Liver (tissue), 9 donors: Measurements from ENCODE around the gene PNKP. TPM values are rescaled to one million over a fixed set of nuclear protein-coding genes. Genes with fewer than 3 reads are reported as not detected.

Experiments used
- DNase-seq: peaks from one replicate; pipeline ENCODE4 v3.0.0-alpha.2; 2017; ENCODE audit warnings: low spot score
- H3K27ac ChIP-seq, 2 donors: one replicate each; pipeline ENCODE4 v1.7.0; 2013; ENCODE audit warnings: inconsistent platforms in 2 of 2, low read length in 2 of 2, control low read depth in 1 of 2, low read depth in 1 of 2, mild to moderate bottlenecking in 1 of 2
- H3K27me3 ChIP-seq, 4 donors: one replicate each; pipeline versions ENCODE4 v1.6.1 to v1.7.0; 2013; ENCODE audit warnings: low read length in 3 of 4, inconsistent platforms in 1 of 4, mild to moderate bottlenecking in 1 of 4, moderate library complexity in 1 of 4; ENCODE audit not compliant: control insufficient read depth in 4 of 4, insufficient read depth in 4 of 4
- H3K36me3 ChIP-seq, 4 donors: one replicate each; pipeline versions ENCODE4 v1.6.1 to v1.7.0; 2013; ENCODE audit warnings: low read length in 3 of 4, mild to moderate bottlenecking in 3 of 4, low read depth in 1 of 4, moderate library complexity in 1 of 4; ENCODE audit not compliant: control insufficient read depth in 4 of 4, insufficient read depth in 3 of 4
- H3K4me1 ChIP-seq, 4 donors: one replicate each; pipeline versions ENCODE4 v1.6.1 to v1.7.0; 2013; ENCODE audit warnings: low read length in 3 of 4, mild to moderate bottlenecking in 3 of 4, moderate library complexity in 1 of 4; ENCODE audit not compliant: control insufficient read depth in 4 of 4, insufficient read depth in 4 of 4
- H3K4me3 ChIP-seq, 3 donors: one replicate each; pipeline versions ENCODE4 v1.6.1 to v1.7.0; 2013; ENCODE audit warnings: low read length in 3 of 3, control low read depth in 1 of 3, low read depth in 1 of 3, mild to moderate bottlenecking in 1 of 3
- H3K9ac ChIP-seq, 2 donors: one replicate each; pipeline ENCODE4 v1.7.0; 2013; ENCODE audit warnings: low read length in 2 of 2, mild to moderate bottlenecking in 2 of 2, moderate library complexity in 2 of 2, control low read depth in 1 of 2, low read depth in 1 of 2
- H3K9me3 ChIP-seq, 4 donors: one replicate each; pipeline versions ENCODE4 v1.6.1 to v1.7.0; 2013; ENCODE audit warnings: low read length in 3 of 4; ENCODE audit not compliant: control insufficient read depth in 4 of 4
- ATF3 ChIP-seq: IDR thresholded peaks from 2 replicates; pipeline ENCODE4 v1.6.1; 2016; ENCODE audit warnings: antibody characterized with exemption
- CTCF ChIP-seq: fragments of 150-350 bp; IDR thresholded peaks from 2 replicates; pipeline ENCODE4 v1.5.1; 2017; ENCODE audit warnings: improper control_type of control experiment, low read depth, low read length; ENCODE audit not compliant: missing input control
- EGR1 ChIP-seq, 2 donors: IDR thresholded peaks; 2 replicates each; pipeline ENCODE4 v1.6.1; 2016 to 2018; ENCODE audit warnings: antibody characterized with exemption in 2 of 2, low read depth in 2 of 2
- FOXA1 ChIP-seq: IDR thresholded peaks from 2 replicates; pipeline ENCODE4 v1.6.1; 2016; ENCODE audit warnings: antibody characterized with exemption
- FOXA2 ChIP-seq: IDR thresholded peaks from 2 replicates; pipeline ENCODE4 v1.6.1; 2016; ENCODE audit warnings: antibody characterized with exemption
- GABPA ChIP-seq, 2 donors: IDR thresholded peaks in 1 of 2; conservative IDR thresholded peaks in 1 of 2; 2 replicates each; pipeline ENCODE4 v1.6.1; 2016; ENCODE audit warnings: antibody characterized with exemption in 2 of 2, mild to moderate bottlenecking in 1 of 2, moderate library complexity in 1 of 2
- HNF4A ChIP-seq, 2 donors: conservative IDR thresholded peaks; 2 replicates each; pipeline ENCODE4 v1.6.1; 2016; ENCODE audit warnings: antibody characterized with exemption in 2 of 2, mild to moderate bottlenecking in 2 of 2
- HNF4G ChIP-seq: IDR thresholded peaks from 2 replicates; pipeline ENCODE4 v1.6.1; 2016; ENCODE audit warnings: antibody characterized with exemption
- JUND ChIP-seq, 2 donors: IDR thresholded peaks; 2 replicates each; pipeline ENCODE4 v1.6.1; 2016; ENCODE audit warnings: antibody characterized with exemption in 2 of 2
- MAX ChIP-seq: IDR thresholded peaks from 2 replicates; pipeline ENCODE4 v1.6.1; 2016; ENCODE audit warnings: antibody characterized with exemption
- NR2F2 ChIP-seq: IDR thresholded peaks from 2 replicates; pipeline ENCODE4 v1.6.1; 2016; ENCODE audit warnings: antibody characterized with exemption
- RAD21 ChIP-seq, 2 donors: IDR thresholded peaks; 2 replicates each; pipeline ENCODE4 v1.6.1; 2016; ENCODE audit warnings: antibody characterized with exemption in 2 of 2, mild to moderate bottlenecking in 2 of 2
- REST ChIP-seq: IDR thresholded peaks from 2 replicates; pipeline ENCODE4 v1.6.1; 2016; ENCODE audit warnings: antibody characterized with exemption, mild to moderate bottlenecking
- SP1 ChIP-seq: IDR thresholded peaks from 2 replicates; pipeline ENCODE4 v1.6.1; 2018; ENCODE audit warnings: antibody characterized with exemption, mild to moderate bottlenecking
- YY1 ChIP-seq: IDR thresholded peaks from 2 replicates; pipeline ENCODE4 v1.6.1; 2016; ENCODE audit warnings: antibody characterized with exemption, mild to moderate bottlenecking
- ZBTB33 ChIP-seq: IDR thresholded peaks from 2 replicates; pipeline ENCODE4 v1.6.1; 2016; ENCODE audit warnings: antibody characterized with exemption
- WGBS: extraction: QIAGEN DNeasy Blood & Tissue Kit; methylation state at CpG from one replicate; pipeline ENCODE4 v1.1.7; 2013; 5-methylcytosine and 5-hydroxymethylcytosine counted together
- polyA plus RNA-seq, 2 donors: library from polyadenylated mRNA; stranded (reverse) in 1 of 2; unstranded in 1 of 2; fragments of 200-250 nt in 1 of 2; fragments of >200 nt in 1 of 2; fragmentation: Nextera tagmentation in 1 of 2; extraction: Ambion mirVana in 1 of 2; gene quantifications; one replicate each; pipeline versions ENCODE4 v1.2.1 to v1.2.3, GENCODE V29; 2013 to 2015
- total RNA-seq, 2 donors: library from RNA; depleted of rRNA; stranded (reverse); fragments of >200 nt; gene quantifications; one replicate each; pipeline ENCODE4 v1.2.3, GENCODE V29; 2014
- donor health status: healthy.
- donor health status: healthy.
- donor health status: healthy.
- donor health status: healthy.
- donor health status: healthy.

Gene PNKP
- total and polyA plus RNA-seq, 4 donors, result 17.3 to 30.9 (median 19.8) TPM

GRCh38 chr19:49831592-49831991 is 35.8 kb downstream of the PNKP start:
- no peak overlapping the region for H3K9ac ChIP-seq
- TF ChIP-seq JUND (IDR thresholded peaks at IDR 0.05) (no peak), RAD21 (IDR thresholded peaks at IDR 0.05) (no peak), YY1 (no peak), HNF4A (conservative IDR thresholded peaks at IDR 0.05) (no peak), GABPA (IDR thresholded peaks at IDR 0.05 in 1 of 2, conservative IDR thresholded peaks at IDR 0.05 in 1 of 2) (no peak), EGR1 (IDR thresholded peaks at IDR 0.05; ENCODE audit: low read depth in 2 of 2) (no peak), NR2F2 (no peak), ZBTB33 (no peak), REST (no peak), ATF3 (no peak), MAX (no peak), HNF4G (no peak), SP1 (no peak), CTCF (no peak), FOXA2 (no peak), FOXA1 (no peak)
- peaks cover 5 to 53% (median 19%) of the 10 kb centered on the region in 4 donors for H3K36me3 ChIP-seq
- no peak overlapping the region for H3K4me3 ChIP-seq
- H3K4me1 ChIP-seq, result no peaks in the 10 kb centered on the region
- no peaks in the 10 kb centered on the region for H3K27me3 ChIP-seq
- no peak for DNase-seq
- no peak overlapping the region for H3K27ac ChIP-seq
- 95% methylated on average over 8 of the region's 8 CpGs for WGBS
- H3K9me3 ChIP-seq, result no peaks in the 10 kb centered on the region

GRCh38 chr19:49830766-49831165 is 36.6 kb downstream of the PNKP start:
- Histone ChIP-seq H3K36me3 (peaks cover 5 to 48% (median 18%) of the 10 kb centered on the region in 4 donors), H3K9ac (no peak overlapping the region), H3K9me3 (no peaks in the 10 kb centered on the region), H3K27ac (no peak overlapping the region), H3K4me3 (no peak overlapping the region), H3K27me3 (no peaks in the 10 kb centered on the region), H3K4me1 (no peaks in the 10 kb centered on the region)
- WGBS, result 95% methylated on average over 12 of the region's 12 CpGs
- DNase-seq, result no peak
- TF ChIP-seq SP1 (no peak), HNF4G (no peak)
